NCI-H526 treated with DMSO at 0.1 percent for 48 hours (cell line): Measurements from ENCODE around the gene HPGD.

Experiments used
- DNase-seq: peaks from one replicate; lab custom pipeline; 2025; lab: John Stamatoyannopoulos, UW

Gene HPGD

DNA sequence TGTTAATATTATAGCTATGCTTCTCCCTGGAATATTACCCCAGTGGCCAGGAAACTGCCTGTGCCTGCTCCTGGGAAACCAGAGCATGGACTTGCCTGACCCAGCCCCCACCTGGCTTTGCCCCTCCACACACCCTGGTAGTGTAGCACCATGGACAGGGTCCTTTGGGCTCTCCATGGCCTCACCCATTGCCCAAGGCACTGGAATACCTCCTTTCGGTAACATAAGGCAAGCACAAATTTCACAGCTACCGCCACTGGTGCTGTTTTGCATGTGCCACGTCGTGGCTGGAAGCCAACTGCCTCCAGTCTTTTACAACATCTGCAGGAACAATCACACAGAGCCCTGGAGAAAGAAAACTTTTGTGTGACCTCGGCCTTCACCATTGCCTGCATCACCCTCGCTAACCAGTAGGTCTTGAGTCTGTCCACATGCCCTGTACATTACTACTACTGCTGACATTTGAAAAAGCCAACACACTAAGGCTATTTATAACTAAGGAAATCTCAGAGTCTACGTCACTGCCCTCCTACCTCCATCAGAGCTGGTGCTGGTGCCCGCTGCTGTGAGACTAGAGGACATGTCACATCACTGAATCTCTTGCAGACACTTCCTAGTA lies 47.7 kb downstream of the HPGD start:
- DNase-seq, result no peak

- DNase-seq, result no peak
Observed at GRCh38 chr4:174467107-174467506, 55.2 kb downstream of the HPGD start.

DNA sequence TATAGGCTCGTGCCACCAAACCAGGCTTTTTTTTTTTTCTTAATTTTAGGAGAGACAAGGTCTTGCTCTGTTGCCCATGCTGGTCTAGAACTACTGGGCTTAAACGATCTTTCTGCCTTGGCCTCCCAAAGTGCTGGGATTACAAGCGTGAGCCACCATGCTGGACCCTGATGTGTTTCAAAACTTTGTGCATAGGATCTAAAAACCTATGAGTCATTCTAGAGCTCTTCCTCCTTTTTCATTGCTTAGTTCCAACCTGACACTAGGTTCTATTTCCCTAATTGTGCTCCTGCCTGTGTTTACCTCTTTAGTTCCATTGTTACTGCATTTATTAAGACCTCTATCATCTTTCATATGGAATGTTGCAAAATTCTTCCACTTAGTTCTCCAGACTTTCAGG lies 57.3 kb downstream of the HPGD start:
- DNase-seq, result no peak

DNA sequence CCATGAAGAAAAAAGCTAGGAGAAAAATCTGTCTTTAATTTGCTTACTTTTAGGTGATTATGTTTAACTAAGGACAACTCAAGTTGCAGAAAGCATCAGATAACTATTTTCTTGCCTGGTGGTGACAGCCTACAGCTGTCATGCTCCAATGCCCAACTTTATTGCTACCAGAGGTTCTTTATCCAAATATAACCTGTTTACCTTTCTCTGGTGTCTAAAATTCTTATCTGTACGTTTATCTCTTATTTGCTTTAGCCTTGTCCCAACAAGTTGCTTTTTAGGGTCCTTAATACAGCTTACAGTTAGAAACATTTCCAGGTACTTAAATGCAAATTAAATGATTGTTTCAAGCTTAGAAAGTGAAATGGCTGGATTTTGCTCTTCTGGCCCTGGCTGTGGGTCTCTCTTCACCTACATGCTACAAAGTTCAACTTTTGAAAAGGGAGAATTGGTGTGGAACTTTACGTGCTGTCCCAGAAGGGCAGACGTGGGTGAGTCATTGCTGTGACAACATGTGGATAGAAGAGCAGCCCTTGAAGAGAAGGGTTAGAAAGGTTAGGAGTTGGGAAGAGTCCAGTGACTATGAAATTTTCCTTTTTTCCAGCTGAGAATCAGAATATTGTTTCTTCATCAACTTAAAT lies 60.7 kb downstream of the HPGD start:
- DNase-seq, result peak; percentile 75

GRCh38 chr4:174460684-174461083 lies 61.6 kb downstream of the HPGD start:
- no peak for DNase-seq

GRCh38 chr4:174457468-174457867 lies 64.8 kb downstream of the HPGD start:
- no peak for DNase-seq

GRCh38 chr4:174454815-174455473 lies 67.3 kb downstream of the HPGD start:
- no peak for DNase-seq

- DNase-seq, result no peak
Observed at GRCh38 chr4:174451718-174452296, 70.5 kb downstream of the HPGD start.

DNA sequence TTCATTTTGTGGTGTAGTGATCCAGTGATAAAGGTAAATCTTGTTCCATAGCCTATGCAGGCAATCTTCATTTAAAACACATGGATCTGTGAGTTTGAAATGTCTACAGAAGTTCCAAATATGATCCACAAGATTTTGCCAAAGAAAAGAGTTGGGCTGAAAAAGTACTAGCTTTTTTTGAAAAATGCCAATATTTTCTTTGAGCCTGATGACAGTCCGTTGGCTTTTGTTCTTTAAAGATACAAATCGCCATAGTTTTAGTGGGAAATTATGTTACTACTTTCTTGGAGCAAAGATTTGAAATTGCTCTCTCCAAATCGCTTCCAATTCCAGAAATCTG lies 71.5 kb downstream of the HPGD start:
- DNase-seq, result no peak

DNA sequence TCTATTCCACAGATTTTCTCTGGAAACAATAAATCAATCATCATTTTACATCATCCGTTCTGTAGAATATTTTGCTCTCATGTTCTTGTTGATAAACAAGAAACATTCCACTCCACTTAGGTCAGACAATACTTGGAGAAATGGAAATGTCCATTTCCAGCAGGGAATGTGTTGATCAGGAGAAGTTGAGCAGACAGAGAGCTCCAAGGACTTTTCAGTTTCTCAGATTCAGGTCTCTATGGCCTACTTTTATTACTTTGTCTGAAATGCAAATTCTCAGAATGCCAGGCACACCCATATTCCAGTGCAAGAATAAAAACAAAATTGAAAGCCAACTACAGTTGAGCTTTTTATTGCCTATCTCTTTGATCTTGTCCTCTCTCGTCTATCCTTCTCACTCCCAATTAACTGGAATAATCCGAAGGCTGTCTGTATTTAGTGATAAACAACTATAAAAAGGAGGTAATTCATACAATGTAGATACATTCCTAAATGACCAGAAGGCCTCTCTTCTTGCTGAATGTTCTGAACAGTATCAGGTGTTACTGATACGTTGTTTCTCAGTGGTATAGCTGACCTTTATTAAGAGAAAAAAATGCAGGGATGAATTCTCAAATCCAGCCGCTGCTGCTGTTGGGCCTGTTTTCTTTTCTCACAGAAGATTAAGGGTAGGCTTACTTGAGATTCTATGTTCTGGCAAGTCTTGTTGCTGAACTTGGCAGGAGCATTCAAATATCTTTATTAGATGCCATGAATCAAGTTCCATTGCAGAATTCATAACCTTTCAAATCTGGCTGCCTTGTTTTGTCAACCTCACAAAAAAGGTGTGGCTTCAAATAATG lies 72.1 kb downstream of the HPGD start:
- DNase-seq, result no peak

DNA sequence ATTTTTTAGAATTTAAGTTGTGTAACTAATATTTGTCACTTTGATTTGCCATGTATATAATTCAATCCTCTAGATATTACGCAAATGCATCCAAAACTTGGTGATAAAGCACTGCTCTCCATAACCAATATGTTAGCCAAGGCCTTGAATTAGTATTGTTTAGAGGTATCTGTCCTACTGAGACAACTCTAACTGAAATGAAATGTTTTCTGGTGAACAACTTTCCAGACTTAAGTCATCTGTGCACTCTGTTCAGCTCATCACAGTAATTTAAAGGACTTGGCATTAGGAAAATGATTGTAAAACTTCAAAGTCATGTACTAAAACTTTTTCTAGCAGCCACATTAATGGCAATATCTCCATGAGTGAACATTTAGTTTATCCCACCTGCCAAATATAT lies 73.1 kb downstream of the HPGD start:
- DNase-seq, result no peak

DNA sequence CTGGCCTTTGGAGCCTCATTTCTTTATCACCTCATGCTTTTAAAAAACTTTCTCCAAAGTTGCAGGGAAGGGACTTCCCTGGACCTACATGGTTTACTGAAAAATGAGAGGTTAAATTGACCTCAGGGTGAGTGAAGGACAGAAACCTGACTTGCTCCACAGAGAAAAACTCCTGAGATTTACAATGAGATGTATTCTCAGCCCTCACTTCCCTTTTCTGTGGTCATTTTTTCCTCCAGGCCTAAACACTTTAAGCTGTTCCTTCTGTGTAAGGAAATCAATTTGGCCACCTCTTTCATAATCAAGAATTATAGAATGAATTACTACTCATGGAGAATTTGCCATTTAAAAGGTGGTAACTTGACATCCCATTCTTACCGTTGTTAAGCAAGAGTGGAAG lies 77.9 kb downstream of the HPGD start:
- DNase-seq, result no peak
